Measurements from ENCODE around the gene RBP2.

Gene RBP2

GRCh38 chr3:139476348-139476747, at the start of gene RBP2:
Gene RBP2, minus strand, starts transcription at chr3:139476516. Its CDS starts 57 bp downstream, at chr3:139476459.
- DNase-seq, result no peak

DNA sequence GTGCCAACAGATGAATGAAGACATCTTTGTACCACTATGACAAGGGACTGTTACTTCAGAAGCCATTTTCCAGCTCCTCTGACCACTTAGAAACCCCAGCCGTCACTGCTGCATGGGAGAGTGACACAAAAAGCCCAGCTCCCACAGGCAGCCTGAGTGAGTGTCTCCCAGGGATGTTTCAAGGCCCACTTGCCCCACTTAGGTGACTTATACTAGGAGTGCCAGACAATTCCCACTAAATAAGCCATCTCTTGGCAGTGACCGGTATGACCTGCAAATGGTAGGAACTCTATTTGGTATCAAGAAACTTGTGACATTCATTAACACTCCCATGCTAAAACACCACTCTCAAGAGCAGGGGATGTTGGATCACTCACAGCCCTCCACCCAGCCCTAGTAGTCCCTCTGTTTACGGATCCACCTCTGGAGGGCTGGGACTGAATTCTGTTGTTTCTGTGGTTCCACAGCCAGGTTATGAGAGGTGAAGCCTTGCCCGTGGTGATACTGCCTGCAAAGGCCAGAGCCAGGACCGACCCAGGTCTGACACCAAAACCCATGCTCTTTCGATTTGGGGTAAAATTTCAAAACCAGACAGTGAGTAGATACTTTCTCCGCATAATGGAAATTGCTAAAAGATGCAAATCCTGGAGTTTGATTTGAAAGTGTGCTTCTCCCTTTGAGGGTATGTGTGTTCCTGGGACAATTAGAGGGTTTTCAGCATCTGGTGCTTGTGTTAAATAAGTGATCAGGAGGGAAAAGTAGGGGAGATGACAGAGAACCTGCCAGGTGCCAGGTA, 48.7 kb upstream of the RBP2 start:
- no peak for DNase-seq

- DNase-seq, result no peak
These were observed 47.4 kb upstream of the RBP2 start for GRCh38 chr3:139523718-139524117.

GRCh38 chr3:139523166-139523565, 46.9 kb upstream of the RBP2 start:
- DNase-seq, result no peak

DNA sequence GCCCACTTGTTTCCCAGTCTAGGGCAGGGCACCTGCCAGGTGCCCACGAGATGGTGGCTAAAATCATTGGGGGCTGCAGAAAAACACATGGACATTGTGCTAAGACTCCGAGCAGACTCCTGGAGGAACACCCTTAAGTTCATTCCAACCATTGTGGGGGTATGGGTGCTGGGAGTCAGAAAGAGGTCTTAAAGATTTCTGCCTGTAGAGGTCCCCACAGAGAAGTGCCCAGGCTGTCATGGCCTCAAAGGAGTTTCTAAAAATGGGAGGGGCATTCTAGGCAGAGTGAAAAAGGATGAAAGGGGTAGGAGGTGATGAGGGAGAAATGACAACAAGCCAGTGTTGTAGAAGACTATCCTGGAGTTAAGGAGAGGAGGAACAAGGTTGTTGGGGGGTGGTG, 46.1 kb upstream of the RBP2 start:
- DNase-seq, result no peak

DNA sequence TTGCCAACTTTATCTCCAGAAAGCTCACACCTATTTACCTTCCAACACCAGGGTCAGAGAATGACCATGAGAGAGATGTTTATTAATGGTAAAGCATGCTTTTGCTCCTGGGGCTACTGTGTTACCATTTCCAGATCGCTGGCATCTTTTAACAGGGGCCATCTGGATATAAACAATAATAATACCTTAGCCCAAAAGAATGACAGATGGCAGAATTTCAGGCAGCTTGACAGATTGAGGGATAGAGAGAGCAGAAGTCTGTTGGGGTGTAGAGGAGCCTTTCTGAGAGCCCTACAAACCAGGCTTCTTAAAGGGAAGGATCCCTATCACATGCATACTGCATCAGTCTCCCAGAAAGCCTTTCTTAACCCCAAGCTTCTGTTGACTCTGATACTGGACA, 45.5 kb upstream of the RBP2 start:
- DNase-seq, result no peak

- DNase-seq, result no peak
These were observed 44.8 kb upstream of the RBP2 start for GRCh38 chr3:139521144-139521543.

GRCh38 chr3:139519998-139520737, 43.9 kb upstream of the RBP2 start:
- no peak for DNase-seq

DNA sequence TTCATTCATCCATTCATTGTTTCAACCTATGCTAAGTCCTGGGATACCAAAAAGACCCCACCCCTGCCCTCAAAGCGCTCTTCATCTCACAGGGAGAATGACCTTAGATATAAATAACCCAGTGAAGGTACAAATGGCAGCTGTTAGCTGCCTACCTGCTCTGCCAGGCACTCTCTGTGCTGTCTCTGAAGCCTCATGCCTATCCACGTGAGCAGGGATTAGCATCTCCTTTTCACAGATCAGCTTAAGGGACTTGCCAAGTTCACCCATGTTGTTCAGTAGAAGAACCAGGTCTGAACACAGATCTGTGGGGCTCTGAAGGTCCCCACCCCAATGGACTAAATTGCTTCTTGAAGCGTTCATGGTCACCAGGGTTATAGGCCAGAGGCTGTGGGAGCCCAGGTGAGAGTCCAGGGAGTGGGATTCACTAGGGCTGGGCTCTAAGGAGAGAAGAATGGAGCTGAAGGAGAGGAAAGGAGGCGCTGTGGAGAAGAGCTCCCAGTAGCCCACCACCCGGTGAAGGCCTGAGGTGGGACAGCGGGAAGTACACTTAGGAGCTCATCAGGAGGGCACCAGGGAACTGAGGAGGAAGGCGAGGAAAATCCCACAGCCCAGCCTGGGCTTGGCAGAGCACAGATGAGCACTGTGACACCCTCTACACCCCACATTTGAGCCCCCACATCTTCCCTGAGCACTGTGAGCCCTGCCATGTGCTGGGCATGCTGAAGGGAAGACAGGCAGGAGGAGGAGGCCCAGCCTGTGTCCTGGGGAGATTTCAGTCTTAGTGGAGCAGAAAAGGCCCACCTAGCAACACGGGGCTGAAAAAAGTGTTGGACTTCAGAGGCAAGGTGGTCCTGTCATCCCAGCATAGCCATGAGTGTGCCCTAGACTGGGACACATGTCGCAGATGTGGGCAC, 42.9 kb upstream of the RBP2 start:
- DNase-seq, result no peak

DNA sequence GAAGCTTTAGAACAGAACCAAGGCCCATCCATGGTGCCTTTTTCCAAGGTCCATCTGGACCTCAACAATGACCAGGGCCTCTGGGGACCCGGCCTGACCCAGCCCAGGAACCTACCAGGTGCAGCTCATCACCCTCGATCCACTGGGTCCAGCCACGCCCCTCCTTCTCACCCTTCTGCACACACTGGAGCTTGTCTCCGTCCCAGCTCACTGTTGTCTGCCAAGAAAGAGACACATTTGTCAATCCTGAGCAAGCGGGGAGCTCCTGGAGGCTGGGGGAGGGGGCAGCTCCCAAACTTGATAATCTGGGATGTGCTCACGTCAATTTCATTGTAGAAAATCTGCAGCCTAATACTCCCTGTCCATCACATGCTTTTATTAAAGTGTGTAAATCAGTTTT, 42.0 kb upstream of the RBP2 start:
- DNase-seq, result no peak

DNA sequence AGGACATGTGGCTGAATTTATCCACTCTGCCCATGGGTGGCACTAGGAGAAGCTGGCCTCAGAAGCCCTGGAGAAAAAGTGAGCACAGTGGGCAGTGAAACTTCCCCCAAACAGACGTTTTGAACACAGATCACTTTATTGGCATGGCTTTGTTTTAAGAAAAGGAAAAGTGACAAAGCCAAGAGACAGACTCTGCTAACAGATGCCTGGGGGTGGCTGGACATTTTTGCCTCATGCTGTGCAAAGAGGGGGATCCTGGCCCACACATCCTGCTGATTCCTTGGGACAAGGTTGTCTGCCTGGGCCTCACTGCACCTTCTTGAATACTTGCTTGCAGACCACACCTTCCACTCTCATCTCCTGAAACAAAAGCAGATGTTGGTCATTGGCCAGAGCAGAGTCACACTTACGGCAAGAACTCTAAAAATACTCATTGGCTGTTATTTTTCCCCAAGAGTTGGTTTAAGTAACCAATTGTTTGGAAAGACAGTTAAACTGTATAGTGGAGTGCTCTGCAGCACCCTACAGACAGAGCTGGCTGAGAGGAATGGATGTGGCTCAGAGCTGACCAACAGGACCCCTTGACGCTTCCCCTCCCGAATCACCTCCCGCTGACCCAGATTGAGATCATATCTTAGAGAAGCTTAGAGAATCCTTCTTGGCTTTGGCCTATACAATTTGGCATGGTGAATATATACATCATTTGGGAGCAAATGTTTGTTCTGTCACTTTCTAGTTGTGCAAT, 41.2 kb upstream of the RBP2 start:
- no peak for DNase-seq

DNA sequence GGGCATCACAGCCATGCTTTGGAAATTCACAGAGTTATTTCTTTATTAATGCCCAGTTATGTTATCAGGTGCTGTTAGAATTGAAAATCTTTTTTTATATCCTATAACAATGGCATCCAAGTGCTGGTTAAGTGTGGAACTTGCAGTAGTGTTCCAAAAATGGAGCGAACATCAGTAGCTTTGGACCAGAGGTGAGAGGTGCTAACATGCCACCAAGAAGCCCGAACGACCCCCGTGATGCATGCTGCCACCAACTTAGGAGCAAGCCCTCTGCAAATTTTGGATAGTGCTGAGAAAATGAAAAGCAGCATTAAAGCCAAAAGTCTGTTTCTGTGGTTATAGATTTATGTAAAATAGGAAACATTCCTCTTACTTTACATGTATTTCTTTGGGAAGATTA, 38.4 kb upstream of the RBP2 start:
- no peak for DNase-seq

DNA sequence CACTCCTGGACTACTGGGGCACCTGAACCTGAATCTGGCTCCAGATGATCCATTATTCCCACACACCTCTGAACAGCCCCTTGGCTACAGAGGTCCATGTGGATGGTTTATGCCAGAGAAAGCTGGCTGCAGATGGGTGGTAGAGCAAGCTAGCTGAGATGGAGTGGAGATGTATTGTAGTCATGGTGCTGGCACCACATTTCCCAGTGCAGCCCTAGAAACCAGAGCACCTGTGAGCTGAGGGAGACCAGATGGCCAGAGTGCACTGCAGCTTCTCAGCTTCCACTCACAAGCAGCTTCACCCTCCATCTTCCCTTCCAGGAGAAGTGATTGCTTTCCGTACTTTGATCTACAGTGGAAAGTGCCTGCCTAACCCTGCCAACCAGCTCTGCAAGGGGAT, 33.3 kb upstream of the RBP2 start:
- DNase-seq, result no peak

DNA sequence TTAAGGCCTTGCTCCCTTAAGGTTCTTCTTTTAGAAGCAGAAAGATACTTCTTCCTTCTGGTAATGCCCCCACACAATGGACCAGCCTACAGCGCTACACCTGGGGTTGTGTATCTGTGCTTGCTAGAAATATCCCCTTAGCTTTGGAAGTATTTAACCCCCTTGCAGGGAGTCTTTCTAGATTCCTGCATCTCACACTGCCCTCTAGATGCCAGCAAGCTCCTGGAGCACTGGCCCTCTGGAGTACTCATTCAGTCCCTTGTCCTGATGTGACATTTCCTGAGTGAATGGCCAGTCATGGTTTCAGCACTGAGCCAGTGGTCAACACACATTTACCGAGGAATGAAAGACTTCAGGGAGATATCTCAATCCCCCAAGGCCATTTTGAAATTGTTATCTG, 30.4 kb upstream of the RBP2 start:
- DNase-seq, result no peak

DNA sequence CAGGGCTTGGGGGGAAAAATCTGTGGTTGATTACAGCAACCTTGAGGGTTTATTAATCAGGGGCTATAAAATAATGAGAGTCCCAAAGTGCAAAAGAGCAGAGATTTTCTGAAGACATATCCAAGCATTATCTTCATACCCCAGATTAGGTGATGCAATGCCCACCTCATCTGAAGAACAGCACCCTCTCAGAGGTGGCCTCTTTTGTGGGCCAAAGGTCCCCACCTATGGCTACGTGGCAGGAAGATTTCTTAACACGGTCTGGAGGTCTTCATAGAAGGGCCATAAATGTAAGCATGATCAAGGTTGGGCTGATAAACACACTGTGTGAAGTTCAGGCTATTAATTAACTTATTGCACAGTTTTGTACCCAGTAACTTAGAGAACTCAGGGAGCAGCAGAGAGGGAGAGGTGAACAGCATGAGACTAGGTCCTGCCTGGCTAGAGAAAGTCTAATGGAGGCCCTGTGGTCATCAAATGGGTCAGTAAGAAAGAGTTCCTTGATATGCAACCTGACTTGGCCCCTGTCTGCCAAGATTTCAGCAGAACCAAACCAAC, 29.6 kb upstream of the RBP2 start:
- no peak for DNase-seq

GRCh38 chr3:139499536-139499935, 23.2 kb upstream of the RBP2 start:
- DNase-seq, result no peak

DNA sequence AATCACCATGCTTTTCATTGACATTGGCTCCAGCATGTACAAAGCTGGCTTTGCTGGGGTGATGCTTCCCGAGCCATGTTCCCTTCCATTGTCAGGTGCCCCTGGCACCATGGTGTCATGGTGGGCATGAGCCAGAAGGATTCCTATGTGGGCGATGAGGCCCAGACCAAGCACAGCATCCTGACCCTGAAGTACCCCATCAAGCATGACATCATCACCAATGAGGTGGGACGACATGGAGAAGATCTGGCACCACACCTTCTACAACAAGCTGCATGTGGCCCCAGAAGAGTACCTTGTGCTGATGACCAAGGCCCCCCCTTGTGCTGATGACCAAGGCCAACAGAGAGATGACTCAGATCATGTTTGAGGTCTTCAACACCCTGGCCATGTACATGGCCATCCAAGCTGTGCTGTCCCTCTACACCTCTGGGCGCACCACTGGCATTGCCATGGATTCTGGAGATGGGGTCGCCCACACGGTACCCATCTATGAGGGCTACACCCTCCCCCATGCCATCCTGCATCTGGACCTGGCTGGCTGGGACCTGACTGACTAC, 17.6 kb upstream of the RBP2 start:
- DNase-seq, result no peak

DNA sequence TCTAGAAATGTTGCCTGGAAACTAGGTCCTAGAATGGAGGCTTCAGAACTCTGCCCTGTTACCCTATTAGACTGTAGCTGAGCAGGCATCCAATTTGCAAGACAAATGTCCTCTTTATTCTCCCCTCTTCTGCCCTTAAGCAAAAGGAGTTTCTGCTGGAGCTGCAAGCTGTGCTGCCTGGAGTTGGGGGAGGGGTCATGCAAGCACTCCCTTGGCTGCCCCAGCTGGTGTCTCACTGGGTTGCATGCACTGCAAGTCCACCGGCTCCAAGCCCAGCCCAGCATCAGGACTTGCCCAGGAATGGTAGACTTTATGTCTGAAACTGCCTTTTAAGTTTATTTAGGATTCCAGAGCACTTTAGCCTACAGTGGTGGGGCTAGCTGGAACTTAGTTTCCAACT, 15.7 kb upstream of the RBP2 start:
- peak; percentile 61 for DNase-seq

DNA sequence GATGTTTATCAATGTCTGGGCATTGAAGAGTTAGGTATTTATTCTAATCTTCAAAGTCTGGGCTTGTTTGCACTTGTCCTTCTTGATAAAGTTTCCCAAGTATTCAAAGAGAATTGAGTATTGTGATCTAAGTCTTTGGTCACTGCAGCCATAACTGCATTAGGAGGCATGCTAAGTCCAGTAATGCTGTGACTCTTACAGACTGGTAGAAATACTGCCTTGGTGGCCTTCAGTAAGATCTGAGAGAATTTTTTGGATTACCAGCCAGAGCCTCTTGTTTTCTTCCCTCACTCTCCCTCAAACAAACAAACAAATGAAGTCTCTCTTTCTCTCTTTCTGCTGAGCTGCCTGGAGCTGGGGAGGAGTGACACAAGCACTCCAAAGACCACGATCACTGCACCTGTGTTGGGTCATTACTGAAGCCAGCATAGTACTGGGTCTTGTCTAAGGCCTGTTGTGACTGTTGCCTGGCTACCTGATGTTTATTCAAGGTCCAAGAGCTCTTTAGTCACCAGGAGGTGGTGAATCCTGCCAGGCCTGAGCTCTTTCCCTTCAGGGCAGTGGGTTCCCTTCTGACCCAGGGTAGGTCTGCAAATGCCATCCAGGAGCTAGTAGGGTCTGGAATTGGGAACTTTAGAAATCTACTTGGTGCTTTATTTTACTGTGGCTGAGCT, 14.8 kb upstream of the RBP2 start:
- peak; percentile 31 for DNase-seq

- DNase-seq, result no peak
These were observed 5.9 kb upstream of the RBP2 start for GRCh38 chr3:139482206-139482605.

DNA sequence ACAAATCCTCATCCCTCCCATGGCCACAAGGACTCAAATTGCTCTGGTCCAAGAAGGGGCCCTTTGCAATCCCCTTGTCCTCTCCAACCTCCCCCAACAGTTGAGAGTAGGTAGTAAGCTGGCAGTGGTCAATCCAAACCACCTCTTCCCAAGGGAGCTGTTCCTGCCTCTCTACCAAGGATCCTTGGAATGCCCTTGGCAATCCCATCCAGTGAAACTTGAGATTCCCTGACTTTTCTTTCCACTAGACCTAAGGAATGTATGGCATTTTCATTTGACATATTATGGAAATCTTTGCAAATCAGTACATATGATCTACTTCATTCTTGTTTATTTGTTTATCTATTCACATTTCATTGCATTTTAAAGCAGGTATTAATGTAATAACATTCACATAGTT, 4.8 kb upstream of the RBP2 start:
- no peak for DNase-seq
